Testis (tissue), 2 donors: ENCODE results near the gene NBAS.

Experiments used
- POLR2A ChIP-seq: fragments of 450-650 bp; IDR thresholded peaks from one replicate; pipeline ENCODE4 v1.6.1; 2017; ENCODE audit warnings: antibody characterized with exemption, mild to moderate bottlenecking, moderate library complexity
- TF ChIP-seq, protein P1 (sequence below), 3 experiments: fragments of 450-650 bp in 2 of 3; fragments of 200-600 bp in 1 of 3; sonication (generic) in 1 of 3; IDR thresholded peaks; one replicate each; pipeline ENCODE4 v1.5.1; 2016 to 2019; ENCODE audit warnings: antibody characterized with exemption in 3 of 3, mild to moderate bottlenecking in 2 of 3, moderate library complexity in 1 of 3

DNA sequence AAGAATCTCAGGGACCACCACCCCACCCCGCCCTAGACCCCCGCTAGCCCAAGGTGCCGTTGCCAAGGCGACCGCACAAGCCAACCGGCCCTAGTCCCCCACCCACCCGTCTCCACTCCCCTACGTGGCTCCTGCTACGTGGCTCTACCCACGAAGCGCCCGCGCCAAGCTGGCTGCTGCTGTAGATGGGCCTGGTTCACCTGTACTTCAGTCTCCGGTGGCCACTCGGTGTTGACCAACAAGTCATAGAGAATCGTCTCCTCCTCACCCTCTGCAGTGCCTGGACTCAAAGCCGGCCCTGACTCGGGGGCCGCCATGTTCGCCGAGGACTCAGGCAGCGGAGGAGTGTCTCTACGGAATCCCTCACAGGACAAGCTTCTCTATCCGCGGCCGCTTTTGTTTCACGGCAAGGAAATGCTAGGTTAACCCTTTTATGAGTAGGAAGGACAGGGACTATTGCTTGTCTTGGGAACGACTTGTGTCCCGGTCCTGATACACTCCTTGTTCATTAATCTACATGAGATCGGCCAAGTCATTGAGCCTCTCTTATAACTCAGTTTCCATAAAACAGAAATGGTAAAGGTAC, at the start of gene NBAS:
- no peak for TF ChIP-seq POLR2A
- TF ChIP-seq, protein P1, sequence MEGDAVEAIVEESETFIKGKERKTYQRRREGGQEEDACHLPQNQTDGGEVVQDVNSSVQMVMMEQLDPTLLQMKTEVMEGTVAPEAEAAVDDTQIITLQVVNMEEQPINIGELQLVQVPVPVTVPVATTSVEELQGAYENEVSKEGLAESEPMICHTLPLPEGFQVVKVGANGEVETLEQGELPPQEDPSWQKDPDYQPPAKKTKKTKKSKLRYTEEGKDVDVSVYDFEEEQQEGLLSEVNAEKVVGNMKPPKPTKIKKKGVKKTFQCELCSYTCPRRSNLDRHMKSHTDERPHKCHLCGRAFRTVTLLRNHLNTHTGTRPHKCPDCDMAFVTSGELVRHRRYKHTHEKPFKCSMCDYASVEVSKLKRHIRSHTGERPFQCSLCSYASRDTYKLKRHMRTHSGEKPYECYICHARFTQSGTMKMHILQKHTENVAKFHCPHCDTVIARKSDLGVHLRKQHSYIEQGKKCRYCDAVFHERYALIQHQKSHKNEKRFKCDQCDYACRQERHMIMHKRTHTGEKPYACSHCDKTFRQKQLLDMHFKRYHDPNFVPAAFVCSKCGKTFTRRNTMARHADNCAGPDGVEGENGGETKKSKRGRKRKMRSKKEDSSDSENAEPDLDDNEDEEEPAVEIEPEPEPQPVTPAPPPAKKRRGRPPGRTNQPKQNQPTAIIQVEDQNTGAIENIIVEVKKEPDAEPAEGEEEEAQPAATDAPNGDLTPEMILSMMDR (IDR thresholded peaks at IDR 0.05) = no peak
